EL (cell line): ENCODE data around the gene COL13A1.

Source experiments
- DNase-seq: peaks from one replicate; pipeline ENCODE4 v3.0.0-alpha.2; 2016

COL13A1 gene

DNA sequence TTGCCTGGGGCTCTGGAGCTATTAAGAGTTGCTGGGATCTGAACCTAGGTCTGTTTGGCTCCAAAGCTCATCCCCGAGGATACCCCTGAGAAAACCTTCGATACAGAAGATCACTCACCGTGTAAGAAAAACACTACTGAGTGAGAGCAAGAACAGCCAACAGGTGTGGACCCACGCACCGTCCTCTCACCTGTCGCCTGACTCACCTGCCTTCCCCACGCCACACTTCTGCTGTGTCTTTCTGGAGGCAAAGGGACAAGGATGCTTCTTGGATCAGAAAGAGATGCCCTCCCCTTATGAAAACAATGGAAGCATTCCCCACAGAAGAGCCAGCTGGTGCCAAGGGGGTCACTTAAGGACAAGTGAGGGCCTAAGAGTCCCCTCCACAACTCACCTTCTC is 46.7 kb downstream of the COL13A1 start:
- no peak for DNase-seq

DNA sequence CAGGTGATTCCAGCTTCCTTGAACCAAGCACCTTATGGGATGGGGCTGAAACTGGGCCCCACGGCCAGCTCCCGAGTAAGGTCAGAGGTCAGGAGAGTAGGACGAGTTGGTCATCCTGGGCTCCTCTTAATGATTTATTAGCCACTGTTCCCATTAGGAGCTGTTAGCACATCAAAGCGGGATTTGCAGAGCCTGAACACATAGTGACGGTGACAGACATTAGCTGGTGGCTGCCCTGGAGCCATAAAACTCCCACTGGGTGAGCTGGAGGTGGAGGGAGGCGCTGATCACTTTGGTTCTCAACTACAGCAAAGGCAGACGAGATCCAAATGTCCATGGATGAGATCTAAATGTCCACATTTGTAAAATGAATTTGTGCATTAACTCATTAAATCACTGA is 48.1 kb downstream of the COL13A1 start:
- no peak for DNase-seq

DNA sequence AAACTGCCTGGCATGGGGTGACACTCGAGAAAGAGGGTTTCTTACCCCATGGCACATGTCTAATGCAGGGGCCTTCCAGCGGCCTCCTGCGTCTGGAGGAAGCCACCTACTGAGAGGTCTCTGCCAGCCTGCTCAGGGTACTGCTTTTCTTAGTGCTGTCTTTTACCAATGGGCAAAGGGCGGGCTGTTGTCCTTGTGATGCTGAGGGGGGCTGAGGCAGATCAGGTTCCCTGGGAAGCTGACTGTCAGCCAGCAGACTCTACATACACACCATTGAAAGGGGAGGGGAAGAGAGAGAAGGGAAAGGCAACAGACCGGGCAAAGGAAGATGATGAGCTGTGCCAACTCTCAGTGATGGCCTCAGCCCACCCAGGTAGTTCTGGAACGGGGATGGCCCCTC is 48.7 kb downstream of the COL13A1 start:
- no peak for DNase-seq

DNA sequence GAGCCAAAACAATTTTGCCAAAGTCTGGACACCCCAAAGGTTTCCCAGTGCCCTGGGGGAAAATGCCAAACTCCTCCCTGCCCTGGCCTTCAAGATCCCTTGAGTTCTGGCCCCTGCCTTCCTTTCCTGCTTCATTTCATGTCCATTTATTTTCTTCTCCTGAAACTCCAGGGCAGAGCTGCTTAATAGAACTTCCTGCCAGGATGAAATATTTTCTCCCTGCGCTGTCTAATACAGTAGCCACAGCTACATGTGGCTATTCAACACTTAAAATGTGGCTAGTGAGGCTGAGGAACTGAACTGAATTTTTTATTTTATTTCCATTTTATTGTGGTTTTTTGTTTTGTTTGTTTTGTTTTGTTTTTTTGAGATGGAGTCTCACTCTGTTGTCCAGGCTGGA is 49.6 kb downstream of the COL13A1 start:
- peak; percentile 36 for DNase-seq

DNA sequence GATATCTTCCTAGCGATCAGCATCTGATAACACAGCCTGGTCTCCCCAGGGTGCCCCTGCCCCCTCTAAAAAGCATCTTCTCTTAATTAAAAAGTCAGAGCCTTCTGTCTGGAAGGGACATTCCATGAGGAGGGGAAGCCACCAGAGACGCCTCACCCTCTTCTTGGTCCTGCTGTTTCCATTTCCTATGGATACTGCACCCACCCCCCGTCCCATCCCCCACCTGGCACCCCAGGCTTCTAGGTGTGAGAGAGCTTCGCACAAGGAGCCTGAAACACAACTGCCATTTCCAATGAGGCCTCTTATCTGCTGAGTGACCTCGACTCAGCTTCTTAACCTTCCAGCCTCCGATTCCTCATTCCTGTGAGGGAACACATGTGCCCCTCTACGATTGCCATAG is 51.4 kb downstream of the COL13A1 start:
- no peak for DNase-seq

DNA sequence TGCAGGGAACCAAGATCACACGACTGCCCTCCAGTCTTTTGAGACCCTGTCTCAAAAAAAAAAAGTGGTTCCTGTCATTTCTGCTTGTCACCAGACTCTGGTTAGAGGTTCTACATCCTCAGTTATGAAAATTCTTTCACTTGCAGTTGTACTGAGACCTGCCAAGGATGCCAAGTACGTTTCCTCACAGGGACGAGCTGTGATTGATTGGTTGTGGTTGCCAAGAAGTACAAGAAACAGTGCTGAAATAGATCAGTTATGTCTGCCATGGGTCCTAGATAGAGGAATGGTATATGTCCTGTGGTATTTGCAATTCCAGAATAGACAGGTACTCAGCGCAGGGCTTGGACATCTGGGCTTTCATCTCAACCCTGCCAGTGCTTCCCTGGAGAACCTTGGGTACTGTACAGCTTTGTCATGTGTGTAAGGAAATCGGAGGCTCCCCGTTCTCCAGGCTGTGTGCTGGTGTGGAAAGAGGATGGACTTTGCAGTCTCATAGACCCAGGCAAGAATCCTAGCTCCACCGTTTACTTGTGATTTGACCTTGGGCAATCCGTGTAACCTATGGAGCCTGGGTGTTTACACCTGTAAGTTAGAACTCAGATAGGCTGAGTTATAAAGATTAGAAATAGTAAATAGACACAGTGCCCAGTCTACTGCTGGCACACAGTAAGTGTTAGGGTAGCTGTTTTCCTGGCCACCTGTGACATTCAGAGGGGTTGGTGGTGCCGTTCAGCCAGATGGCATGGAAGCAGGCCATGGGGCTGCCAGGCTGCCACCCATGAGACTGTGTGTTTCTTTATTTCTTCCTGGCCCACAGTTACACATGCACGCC is 53.0 kb downstream of the COL13A1 start:
- no peak for DNase-seq

DNA sequence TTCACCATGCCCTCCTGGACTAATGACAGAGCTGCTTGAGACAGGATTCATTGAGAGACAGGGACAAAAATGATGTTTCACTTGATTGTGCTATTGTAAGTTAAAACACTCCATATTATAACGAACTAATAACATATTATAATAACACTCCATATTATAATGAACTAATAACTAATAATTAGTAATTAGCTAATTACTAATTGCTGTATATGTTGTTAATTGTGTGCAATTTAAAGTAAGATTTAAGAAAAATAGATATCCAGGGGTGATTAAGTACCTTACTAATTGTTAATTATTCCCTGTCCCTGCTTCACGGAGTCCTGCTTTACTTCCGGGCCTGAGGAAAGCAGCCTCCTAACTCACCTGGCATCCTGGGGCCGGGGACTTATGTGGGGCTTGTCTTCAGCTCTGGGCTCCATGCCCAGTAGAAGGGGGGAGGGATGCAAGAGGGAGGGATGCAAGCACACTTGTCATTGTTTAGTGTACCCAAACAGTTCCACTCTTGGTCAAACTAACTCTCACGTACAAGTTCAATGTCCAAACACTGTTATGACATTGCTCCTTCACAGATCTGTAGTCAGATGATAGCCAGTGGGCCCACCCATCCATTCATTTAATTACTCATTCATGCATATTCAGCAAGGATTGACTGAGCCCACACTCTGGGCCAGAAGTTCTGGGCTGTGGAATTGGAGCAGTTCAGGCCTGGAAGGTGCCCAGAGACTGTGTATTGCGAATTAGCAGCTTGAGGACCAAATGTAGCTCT is 53.8 kb downstream of the COL13A1 start:
- no peak for DNase-seq

DNA sequence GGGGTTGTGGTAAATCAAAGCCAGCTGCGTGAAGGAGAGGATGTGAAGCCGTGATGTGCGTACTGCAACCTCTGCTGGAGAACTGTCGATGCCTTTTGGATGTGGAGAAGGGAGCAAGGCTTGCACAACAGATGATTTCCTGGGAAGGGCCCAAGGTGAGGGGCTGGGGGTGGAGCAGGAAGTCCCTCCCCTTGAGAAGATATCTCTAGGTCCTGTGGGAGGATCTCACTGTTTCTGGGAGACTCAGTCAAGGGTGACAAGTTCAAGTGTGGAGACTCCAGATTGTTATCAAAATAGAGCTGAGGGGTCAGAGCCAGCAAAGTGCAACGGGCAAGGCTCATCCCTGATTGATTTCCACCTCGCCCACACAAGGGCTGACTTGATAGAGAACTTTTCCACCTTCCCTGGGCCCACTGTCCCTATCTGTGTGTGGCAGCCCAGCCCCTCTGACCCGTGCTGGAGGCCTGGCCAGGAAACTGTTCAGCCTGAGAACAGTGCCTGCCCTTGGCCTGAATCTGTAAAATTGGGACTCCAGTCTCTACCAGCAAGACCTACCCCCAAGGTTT is 55.0 kb downstream of the COL13A1 start:
- no peak for DNase-seq

DNA sequence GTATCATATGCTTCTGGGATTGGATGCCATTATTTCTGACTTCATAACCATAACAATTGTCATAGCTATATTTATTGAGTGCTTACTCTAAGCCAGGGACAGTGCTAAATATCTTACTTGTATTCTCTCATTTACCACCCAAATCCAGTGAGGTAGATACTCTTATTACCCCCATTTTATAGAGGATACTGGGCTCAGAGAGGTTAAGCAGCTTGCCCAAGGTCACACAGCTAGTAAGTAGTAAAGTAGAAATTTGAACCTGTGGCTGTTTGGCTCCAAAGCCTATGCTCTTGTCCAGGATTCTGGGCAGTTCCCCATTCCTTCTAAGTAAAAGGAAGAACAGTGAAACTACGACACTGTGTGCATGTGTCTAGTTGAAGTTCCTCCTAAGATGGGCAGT is 56.5 kb downstream of the COL13A1 start:
- no peak for DNase-seq

DNA sequence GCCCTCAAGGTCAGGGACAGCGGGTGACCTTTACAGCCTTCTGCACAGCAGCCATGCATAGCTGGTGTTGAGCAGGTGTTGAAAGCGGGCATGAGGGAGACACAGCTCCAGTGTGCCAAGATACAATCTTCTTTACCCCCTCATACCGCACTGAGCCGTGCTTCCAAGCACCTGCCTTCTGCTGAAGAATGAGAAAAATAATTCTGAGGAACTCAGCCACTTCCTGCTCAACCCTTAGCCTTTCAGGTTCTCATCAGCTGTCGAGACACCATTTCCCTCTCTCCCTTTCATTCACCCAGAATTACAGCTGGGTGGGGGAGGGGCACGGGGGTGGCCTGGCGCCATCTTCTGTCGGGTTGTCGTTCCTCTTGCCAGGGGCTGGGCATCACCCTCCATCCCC is 58.6 kb downstream of the COL13A1 start:
- no peak for DNase-seq

DNA sequence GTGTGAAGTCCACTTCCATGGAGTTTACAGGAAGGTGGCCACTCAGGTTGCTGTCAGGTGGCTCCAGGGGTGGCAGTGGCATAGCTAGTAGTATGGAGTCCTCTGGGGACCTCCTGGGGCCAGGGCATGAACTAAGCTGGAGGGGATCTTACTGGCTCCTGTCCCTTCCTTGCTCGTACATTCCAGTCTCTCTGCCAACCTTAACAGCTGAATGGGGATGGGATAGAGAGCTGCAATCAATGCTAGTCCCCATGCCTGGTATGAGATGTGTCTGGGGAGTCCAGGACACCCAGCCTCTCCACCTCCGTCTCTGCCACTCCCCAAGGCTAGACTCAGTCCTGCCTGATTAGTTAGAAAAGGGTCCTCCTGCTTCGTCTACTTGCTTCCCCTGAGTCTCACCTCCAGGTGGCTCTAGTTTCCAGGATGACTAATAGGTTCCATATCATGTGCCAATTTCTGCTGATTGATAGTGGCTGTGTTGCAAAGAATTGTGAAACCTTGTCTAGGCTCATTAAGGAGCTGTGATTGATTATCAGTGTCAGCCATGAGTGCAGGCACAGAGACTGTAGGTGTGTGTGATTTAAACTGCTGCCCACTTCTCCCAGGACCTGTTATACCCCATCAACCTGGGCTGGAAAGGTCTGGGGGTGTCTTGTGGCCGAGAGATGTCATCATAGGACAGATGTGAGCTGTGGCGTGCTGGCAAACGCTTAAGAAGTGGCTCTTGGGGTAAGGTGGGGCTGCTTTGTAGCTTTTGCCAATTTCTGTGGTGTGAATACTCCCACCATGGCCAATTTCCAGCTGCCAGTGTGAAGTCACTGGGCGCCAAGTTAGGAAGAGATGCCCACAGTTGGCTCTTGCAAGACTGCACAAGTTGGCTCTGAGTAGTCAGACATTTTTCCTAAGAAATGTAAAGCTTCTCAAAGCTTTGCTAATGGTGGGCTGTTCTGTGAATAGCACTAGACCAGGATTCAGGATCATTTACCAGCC is 59.8 kb downstream of the COL13A1 start:
- DNase-seq = peak; percentile 67

DNA sequence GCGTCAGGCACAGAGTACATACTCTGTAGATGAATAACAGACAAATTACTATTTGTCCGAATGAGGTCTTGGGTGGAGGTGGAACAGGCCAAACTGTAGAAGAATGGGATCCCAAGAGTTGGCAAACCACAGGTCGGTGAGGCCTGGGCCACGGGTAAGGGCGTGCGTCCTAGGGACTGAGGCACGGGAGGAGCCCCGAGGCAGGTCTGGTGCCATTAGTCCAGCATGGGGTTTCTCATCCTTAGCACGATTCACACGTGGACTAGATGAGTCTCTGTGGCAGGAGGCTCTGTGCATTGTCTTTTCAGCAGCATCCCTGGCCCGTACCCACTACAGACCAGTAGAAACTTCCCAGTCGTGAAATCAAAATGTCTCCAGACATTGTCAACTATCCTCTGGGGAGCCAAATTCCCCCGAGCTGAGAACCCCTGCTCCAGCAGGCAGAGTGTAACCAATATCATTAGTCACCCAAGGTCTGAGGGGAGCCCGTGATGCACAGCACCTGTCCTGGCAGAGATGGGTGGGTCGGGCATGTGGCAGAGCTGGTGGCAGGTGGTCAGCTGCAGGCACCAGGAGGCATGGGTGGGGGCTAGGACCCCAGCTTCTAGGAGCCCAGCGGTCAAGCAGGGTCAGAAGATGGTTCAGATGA is 61.3 kb downstream of the COL13A1 start:
- DNase-seq = peak; percentile 17

DNA sequence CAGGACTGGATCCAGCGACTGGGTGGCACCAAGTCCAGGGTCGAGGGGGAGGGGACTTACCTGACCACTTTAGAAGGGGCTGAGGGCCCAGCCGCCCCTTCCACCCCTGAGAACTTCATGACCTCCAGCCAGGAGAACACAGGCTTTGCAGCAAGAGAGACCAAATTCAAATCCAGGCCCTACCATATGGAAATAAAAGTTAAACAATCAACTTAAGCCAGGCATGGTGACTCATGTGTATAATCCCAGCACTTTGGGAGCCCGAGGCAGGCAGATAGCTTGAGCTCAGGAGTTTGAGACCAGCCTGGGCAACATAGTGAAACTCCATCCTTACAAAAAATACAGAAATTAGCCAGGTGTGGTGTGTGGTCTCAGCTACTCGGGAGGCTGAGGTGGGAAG is 61.9 kb downstream of the COL13A1 start:
- peak; percentile 71 for DNase-seq

DNA sequence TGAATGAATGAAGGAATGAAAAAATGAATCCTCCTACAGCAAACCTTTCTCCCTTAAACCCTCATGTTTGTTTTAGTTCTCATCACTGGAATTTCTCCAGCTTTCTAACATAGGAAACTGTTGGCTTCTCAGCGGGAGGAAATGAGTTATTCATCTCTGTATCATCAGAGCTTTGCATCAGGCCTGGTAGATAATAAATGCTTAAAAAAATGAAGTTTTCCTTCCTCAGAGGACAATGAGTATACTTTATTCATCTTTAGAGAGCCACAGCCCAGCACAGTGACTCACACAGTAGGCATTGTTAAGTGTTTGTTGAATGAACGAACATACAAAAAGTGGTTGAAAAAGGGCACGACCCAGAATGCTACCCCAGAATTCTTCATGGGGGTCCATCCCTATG is 62.6 kb downstream of the COL13A1 start:
- DNase-seq = peak; percentile 89

DNA sequence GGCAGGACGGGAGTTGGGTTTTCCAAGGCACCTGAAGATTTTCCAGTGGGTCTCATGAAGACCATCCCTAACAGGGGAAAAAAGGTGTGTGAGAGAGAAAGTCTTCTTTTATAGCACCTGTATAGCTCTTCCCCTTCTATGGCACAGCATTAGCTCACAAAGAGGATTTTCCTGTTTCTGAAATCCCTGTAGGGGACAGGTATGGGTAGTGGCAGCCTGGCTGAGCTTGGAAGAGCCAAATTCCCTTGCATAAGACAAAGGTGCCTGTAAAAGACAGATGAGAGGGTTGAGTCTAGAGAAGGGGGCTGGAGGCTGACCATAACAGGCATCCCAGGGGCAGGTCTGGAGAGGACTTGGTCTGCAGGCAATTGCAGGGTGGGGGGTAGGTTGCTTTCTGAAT is 63.7 kb downstream of the COL13A1 start:
- DNase-seq = no peak

DNA sequence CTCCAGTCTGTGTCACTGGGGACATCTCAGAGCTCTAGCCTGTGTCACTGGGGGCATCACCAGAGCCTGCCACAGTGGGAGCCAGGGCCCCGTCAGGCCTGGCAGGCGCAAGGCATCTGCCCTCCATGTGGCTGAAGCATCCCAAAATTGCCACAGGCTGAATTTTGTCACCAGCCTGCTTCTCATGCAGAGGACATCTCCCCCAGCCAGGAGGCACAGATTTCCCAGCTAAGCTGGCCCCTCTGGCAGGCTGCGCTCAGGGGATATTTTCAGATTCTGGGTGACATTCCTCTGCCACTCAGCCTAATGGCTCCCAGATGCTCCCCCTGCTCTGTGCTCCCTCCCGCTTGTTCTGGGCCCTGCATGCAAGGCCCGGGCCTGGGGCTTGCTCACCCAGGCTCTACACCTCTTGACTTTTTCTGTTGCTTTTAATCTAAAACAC is 64.6 kb downstream of the COL13A1 start:
- DNase-seq = no peak

DNA sequence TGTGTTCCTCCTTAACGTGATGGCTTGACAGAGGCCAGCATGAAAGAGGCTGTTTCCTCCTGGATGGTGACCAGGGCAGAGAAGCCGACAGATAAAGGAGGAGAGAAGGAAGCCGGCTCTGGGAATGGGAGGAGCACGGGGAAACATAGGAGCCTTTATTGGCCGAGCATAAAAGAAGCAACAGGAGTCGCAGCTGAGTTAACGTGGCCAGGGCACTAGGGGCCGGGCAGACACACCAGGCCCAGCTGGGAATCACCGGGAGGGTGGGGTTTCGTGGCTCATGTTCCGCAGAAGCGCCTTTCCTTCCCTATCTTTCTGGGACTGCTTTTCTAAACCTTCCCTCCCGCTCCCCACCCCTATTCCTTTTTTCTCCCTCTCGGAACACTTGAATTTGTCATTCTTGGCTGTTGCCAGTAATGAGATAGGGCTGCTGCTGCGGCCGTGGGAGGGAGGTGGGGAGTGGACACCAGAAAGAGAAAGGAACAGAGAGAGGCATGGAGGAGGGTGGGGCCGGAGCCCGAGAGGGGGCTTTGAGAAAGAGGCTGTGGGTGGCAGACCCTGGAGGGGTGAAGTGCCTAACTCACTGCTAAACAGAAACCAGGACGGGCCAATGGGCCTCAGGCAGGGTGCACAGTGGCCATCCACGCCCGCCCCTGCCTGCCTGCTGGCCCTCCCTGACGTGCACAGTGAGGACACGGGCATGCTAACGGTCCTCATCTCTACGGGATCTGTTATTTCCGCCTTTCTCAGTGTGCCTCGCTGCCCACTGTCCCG is 65.2 kb downstream of the COL13A1 start:
- DNase-seq = peak; percentile 88

DNA sequence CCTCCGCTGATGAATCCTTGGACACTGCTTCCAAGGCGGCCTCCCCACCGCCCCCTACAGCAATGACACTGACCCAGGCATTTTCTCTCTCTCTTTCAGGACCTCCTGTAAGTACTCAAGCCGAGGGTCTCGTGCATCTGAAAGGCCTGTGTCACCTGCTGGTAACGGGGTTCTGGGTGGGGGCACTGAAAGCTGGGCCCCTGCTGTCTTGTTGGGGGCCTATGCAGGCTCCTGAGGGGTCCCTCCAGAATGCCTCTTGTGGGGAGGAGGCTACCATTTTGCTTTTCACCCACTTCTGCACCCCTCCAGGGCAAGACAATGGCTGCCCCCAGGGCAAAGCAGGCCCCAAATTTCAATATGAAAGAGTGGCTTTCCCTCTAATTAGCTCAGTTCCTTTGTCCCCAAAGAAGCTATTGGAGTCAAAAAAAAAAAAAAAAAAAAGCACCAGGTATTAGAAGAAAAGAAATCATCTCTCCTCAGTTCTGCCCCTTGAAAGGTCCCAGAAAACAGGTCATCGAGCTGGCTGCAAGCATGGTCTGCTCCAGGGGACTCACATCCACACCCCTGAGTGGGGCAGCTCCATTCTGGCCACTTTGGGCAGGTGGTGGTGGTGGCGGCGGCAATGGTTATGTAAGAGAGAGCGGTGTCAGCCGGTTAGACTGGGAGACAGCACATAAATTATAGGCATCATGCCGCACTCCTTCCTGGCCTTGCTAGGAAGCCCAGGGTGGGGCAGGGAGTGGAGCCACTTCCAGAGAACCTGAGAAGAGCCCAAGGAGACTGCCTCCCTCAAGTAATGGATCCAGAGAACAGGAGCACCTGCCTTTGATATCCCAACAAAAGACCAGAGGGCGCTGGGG is 66.2 kb downstream of the COL13A1 start:
- no peak for DNase-seq

DNA sequence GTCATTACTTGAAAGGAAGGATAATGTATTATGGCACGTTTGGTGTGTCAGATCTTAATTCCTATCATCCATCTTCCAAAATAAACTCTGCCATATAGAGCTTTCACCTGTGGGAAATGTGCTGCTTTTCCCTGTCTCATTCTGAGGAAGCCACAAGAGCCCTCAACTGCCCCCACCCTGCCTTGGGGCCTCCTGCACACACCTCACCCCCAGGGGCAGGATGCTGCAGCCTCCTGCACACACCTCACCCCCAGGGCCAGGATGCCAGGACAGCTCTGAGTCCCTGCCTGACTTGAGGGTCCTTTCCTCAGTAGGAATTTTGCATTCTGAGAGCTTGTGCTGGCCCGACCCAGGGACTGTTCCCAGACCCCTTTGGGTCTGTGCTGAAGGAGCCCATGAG is 67.1 kb downstream of the COL13A1 start:
- DNase-seq = no peak

DNA sequence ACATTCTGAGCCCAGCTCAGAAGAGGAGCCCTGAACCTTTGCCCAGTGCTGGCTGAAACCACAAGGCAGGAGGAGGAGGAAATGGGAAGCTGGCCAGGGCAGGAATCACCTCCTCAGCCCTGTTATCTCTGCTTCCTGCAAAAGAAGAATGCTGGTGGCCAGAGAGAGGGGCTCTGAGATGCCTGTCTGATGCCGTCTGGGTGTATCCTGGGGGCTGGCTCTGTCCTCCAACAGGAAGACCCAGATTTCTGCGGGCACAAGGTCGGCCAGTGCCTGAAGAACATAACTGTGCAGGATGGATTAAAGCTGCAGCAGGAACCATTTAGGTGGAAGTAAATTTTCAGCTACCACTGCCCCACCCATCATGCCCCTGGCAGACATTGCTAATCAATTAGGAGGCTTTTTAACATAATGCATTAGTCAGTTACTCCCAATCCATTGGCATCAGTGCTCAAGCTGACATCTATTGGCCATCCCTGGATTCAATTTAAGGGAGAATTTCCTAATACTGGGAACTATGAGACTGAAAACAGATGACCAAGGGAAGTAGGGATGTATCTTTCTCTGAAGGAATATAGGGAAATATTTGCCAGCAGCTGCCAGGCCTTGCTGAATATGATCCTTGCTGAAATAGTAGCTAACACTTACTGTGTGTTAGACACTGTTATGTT is 67.7 kb downstream of the COL13A1 start:
- DNase-seq = peak; percentile 64
